GM11168 (cell line): ENCODE results near the gene TMEM18.
"Not testable (repeated sequence)": the region's sequence is repeated elsewhere in the genome, so short reads cannot be mapped to it uniquely, and the experiment has no call there.

Experiments
- in situ Hi-C: fragments of 300-500 bp; cut with MboI; formaldehyde crosslinking; loops from one replicate; pipeline ENCODE4 v1.12.0; 2022; ENCODE audit warnings: low sequenced_read_pairs; ENCODE audit not compliant: unreplicated experiment

The TMEM18 gene

GRCh38 chr2:694906-695510 is 17.8 kb upstream of the TMEM18 start:
- in situ Hi-C loops, result no loop called here

- in situ Hi-C loops, result no loop called here
Observed at GRCh38 chr2:694174-694573, 17.0 kb upstream of the TMEM18 start.

- in situ Hi-C loops, result no loop called here
Observed at GRCh38 chr2:693606-694005, 16.4 kb upstream of the TMEM18 start.

- in situ Hi-C loops, result no loop called here
Observed at GRCh38 chr2:692767-693166, 15.6 kb upstream of the TMEM18 start.

GRCh38 chr2:691821-692761 is 14.9 kb upstream of the TMEM18 start:
- in situ Hi-C loops, result no loop called here

GRCh38 chr2:690799-691198 is 13.6 kb upstream of the TMEM18 start:
- in situ Hi-C loops, result no loop called here

- in situ Hi-C loops, result no loop called here
Observed at GRCh38 chr2:689877-690510, 12.8 kb upstream of the TMEM18 start.

- in situ Hi-C loops, result no loop called here
Observed at GRCh38 chr2:689237-689636, 12.0 kb upstream of the TMEM18 start.

GRCh38 chr2:688504-689076 is 11.4 kb upstream of the TMEM18 start:
- in situ Hi-C loops, result no loop called here

GRCh38 chr2:685421-685820 is 8.2 kb upstream of the TMEM18 start:
- in situ Hi-C loops, result no loop called here

GRCh38 chr2:684913-685312 is 7.7 kb upstream of the TMEM18 start:
- in situ Hi-C loops, result not testable (repeated sequence)

- in situ Hi-C loops, result no loop called here
Observed at GRCh38 chr2:682226-682625, 5.0 kb upstream of the TMEM18 start.

GRCh38 chr2:681312-681711 is 4.1 kb upstream of the TMEM18 start:
- in situ Hi-C loops, result no loop called here

- in situ Hi-C loops, result no loop called here
Observed at GRCh38 chr2:680496-680895, 3.3 kb upstream of the TMEM18 start.

GRCh38 chr2:678964-679363 is 1.8 kb upstream of the TMEM18 start:
- in situ Hi-C loops, result no loop called here

- in situ Hi-C loops, result no loop called here
Observed at GRCh38 chr2:677959-678550, 849 bp upstream of the TMEM18 start.

GRCh38 chr2:676647-677055 is 555 bp downstream of the TMEM18 start:
- in situ Hi-C loops, result no loop called here

GRCh38 chr2:675982-676646 is 1.1 kb downstream of the TMEM18 start:
- in situ Hi-C loops, result no loop called here

GRCh38 chr2:675460-675859 is 1.7 kb downstream of the TMEM18 start:
- in situ Hi-C loops, result no loop called here

- in situ Hi-C loops, result no loop called here
Observed at GRCh38 chr2:675051-675450, 2.2 kb downstream of the TMEM18 start.
